Measurements from ENCODE around the gene PANK2. TPM values are rescaled to one million over a fixed set of nuclear protein-coding genes. Genes with fewer than 3 reads are reported as not detected.

Gene PANK2
- total RNA-seq, 1 donor from 2014 or later: 59.3 TPM

GRCh38 chr20:3976511-3976910 lies 87.3 kb downstream of the PANK2 start:
- peaks cover 6% of the 10 kb centered on the region for H4K20me1 ChIP-seq (ENCODE audit: insufficient read depth, low read length)

More at GRCh38 chr20:3976511-3976910, 87.3 kb downstream of the PANK2 start:
- no peak for DNase-seq (ENCODE audit: low read depth)
- H3K4me1 Mint-ChIP-seq (ENCODE audit: low read depth, unreplicated experiment): peaks cover 8% of the 10 kb centered on the region
- no peak overlapping the region for H3K9ac ChIP-seq (ENCODE audit: low read length)
- no peak overlapping the region for H3K27ac Mint-ChIP-seq (ENCODE audit: unreplicated experiment)
- no peaks in the 10 kb centered on the region for H3K9me3 ChIP-seq (ENCODE audit: insufficient read depth, low read depth, low read length)
- no peaks in the 10 kb centered on the region for H3K27me3 Mint-ChIP-seq (ENCODE audit: low read depth, unreplicated experiment)
- H3K4me3 ChIP-seq (ENCODE audit: insufficient read depth, low read depth, low read length): no peak overlapping the region
- H3K27me3 ChIP-seq (ENCODE audit: insufficient read depth, low read length): no peaks in the 10 kb centered on the region
- no peak overlapping the region for H2AFZ ChIP-seq (ENCODE audit: low read depth, low read length)
- no peak overlapping the region for H3K4me2 ChIP-seq (ENCODE audit: low read length)
- no peaks in the 10 kb centered on the region for H3K36me3 Mint-ChIP-seq (ENCODE audit: low read depth, unreplicated experiment)
- TF ChIP-seq CTCF (IDR thresholded peaks at IDR 0.05; ENCODE audit: insufficient read depth, low read depth, low read length): no peak
- TF ChIP-seq EZH2 (IDR thresholded peaks at IDR 0.05; ENCODE audit: insufficient read depth, low read length): no peak
- H3K27ac ChIP-seq (ENCODE audit: low read depth, low read length): no peak overlapping the region
- peak; percentile 50 for FAIRE-seq
- H3K79me2 ChIP-seq (ENCODE audit: insufficient read depth, low read length): peaks cover 9% of the 10 kb centered on the region
- no peaks in the 10 kb centered on the region for H3K36me3 ChIP-seq (ENCODE audit: insufficient read depth, low read length)
- H3K9me3 Mint-ChIP-seq (ENCODE audit: unreplicated experiment): no peaks in the 10 kb centered on the region
- no peak overlapping the region for H3K4me3 Mint-ChIP-seq (ENCODE audit: unreplicated experiment)
- H3K4me1 ChIP-seq (ENCODE audit: insufficient read depth, low read length): no peaks in the 10 kb centered on the region

Small RNAs within 50 kb of the gene (microRNA-seq; reads per million reads assigned to microRNA genes)
- gene MIR103A2 (not detected), gene MIR103B2 (not detected)

Other genes with a start within 250 kb of the PANK2 start
- not detected in 2 replicates for gene GFRA4, start 226.0 kb upstream of the PANK2 start, total RNA-seq
- 2.3 and 3.0 TPM in 2 replicates for gene ADAM33, start 207.4 kb upstream of the PANK2 start, total RNA-seq
- gene SIGLEC1, start 176.8 kb upstream of the PANK2 start, total RNA-seq: not detected in 2 replicates
- gene HSPA12B, start 156.7 kb upstream of the PANK2 start, total RNA-seq: not detected in 2 replicates
- 35.7 and 43.2 TPM in 2 replicates for gene ADISSP, start 121.6 kb upstream of the PANK2 start, total RNA-seq
- 0.45 and 1.2 TPM in 2 replicates for gene SPEF1, start 107.9 kb upstream of the PANK2 start, total RNA-seq
- 37.0 and 39.1 TPM in 2 replicates for gene CENPB, start 102.6 kb upstream of the PANK2 start, total RNA-seq
- 8.5 and 8.8 TPM in 2 replicates for gene CDC25B, start 93.1 kb upstream of the PANK2 start, total RNA-seq
- 12.6 TPM in 2 replicates for gene AP5S1, start 68.8 kb upstream of the PANK2 start, total RNA-seq
- 38.4 and 42.1 TPM in 2 replicates for gene MAVS, start 42.6 kb upstream of the PANK2 start, total RNA-seq
- 17.4 and 19.0 TPM in 2 replicates for gene RNF24, start 126.2 kb downstream of the PANK2 start, total RNA-seq